Astrocyte (in vitro differentiated cells and primary cell): ENCODE data around the gene C19orf38.

ENCODE experiments used
- CTCF ChIP-seq: IDR thresholded peaks from 2 replicates; pipeline ENCODE4 v1.5.1; 2011; ENCODE audit warnings: low read depth, mild to moderate bottlenecking, inconsistent platforms, low read length, moderate library complexity; ENCODE audit not compliant: insufficient read depth
- EZH2 ChIP-seq: IDR thresholded peaks from 2 replicates; pipeline ENCODE4 v1.6.1; 2012; ENCODE audit warnings: mild to moderate bottlenecking, low read length, inconsistent platforms; ENCODE audit not compliant: insufficient read depth

GRCh38 chr19:10826846-10827245 is 21.4 kb upstream of the C19orf38 start:
- TF ChIP-seq CTCF, result no peak
- no peak for TF ChIP-seq EZH2
